PC-3 (cell line): ENCODE results near the gene RBPJ.

Source experiments
- CTCF ChIP-seq: fragments of 300-600 bp; sonication (generic); conservative IDR thresholded peaks from 2 replicates; pipeline ENCODE4 v1.5.1; 2017; ENCODE audit warnings: antibody characterized with exemption, low read depth, mild to moderate bottlenecking, low read length
- EZH2 ChIP-seq: fragments of 300-600 bp; sonication (generic); IDR thresholded peaks from one replicate; pipeline ENCODE4 v1.6.1; 2017; ENCODE audit warnings: antibody characterized with exemption, mild to moderate bottlenecking, low read length; ENCODE audit not compliant: unreplicated experiment

GRCh38 chr4:26424153-26424552 is 103.3 kb downstream of the RBPJ start:
- TF ChIP-seq CTCF, result no peak
- no peak for TF ChIP-seq EZH2
